ENCODE measurements around the gene NBEAL1. TPM values are rescaled to one million over a fixed set of nuclear protein-coding genes. Genes with fewer than 3 reads are reported as not detected.

NBEAL1 gene
- total and polyA plus RNA-seq, 2 of the 8 experiments (the other 6 are each of a cell fraction or from before 2014, with no cell fraction given), result 2.3 to 10.7 TPM

- TF ChIP-seq KDM5A (IDR thresholded peaks at IDR 0.05; ENCODE audit: low read length) (no peak), JUN (IDR thresholded peaks at IDR 0.05; ENCODE audit: low read depth, low read length) (no peak)
Observed at GRCh38 chr2:203037026-203037425, 22.4 kb downstream of the NBEAL1 start (continued).
